ENCODE measurements around the gene NPIPB2.
A peak's percentile ranks its signal among the peaks of the same experiment; 100 is the strongest.
"Not testable (repeated sequence)": the region's sequence is repeated elsewhere in the genome, so short reads cannot be mapped to it uniquely, and the experiment has no call there.

NPIPB2 gene

DNA sequence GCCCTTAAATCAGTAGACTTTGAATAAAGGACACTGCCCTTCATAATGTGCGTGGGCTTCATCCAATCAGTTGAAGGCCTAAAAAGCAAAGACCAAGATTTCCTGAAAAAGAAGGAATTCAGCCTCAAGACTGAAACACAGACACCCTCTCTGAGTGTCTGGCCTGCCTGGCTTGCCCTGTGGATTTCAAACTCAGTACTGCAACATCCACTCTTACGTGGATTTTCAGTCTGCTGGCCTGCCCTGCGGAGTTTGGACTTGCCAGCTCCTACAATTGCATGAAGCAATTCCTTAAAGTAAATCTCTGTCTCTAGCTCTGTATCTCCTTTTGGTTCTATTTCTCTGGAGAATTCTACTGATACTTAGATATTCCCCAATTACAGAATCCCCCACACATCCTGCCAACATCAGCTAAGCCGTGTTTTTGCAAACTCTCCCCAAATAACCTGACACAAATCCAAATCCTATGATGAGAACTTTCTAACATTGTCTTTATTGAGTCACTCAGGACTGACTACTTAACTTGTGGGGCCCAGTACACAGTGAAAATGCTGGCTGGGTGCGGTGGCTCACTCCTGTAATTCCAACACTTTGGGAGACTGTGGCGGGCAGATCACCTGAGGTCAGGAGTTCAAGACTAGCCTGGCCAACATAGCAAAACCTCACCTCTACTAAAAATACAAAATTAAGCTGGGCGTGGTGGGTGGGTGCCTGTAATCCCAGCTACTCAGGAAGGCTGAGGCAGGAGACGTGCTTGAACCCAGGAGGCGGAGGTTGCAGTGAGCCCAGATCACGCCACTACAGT lies 15.9 kb upstream of the NPIPB2 start:
- no peak for DNase-seq

GRCh38 chr16:11956558-11956957 lies 14.7 kb upstream of the NPIPB2 start:
- no peak for DNase-seq

- DNase-seq = no peak
Observed at GRCh38 chr16:11955713-11956123, 13.9 kb upstream of the NPIPB2 start.

DNA sequence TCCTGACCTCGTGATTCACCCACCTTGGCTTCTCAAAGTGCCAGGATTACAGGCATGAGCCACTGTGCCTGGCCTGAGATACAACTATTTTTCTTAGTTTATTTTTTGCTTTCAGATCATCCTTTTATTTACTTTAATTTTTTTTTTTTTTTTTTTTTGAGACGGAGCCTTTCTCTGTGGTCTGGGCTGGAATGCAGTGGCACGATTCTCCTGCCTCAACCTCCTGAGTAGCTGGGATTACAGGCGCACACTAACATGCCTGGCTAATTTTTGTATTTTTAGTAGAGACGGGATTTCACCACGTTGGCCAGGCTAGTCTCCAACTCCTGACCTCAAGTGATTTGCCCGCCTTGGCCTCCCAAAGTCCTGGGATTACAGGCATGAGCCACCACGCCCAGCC lies 11.7 kb upstream of the NPIPB2 start:
- DNase-seq = not testable (repeated sequence)

- no peak for DNase-seq
Observed at GRCh38 chr16:11950388-11950787, 8.5 kb upstream of the NPIPB2 start.

DNA sequence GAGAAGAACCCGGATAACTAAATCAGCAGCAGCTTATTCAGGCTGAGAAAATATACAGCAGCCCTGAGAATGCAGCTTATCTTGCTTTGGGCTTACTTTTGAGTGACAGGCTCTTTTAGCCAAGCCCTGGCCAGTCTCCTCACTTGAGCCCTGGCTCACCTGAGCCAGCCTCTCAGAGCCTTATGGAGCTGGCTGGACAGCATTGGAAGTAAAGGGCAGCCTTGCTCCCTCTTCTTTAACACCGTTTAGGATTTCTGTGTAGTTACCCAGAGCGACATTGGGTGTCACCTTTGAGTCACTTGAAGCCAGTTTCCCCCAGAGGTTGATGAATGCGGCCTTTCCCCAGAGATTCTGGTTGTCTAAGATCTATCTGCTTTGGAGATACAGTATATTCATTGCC lies 7.7 kb upstream of the NPIPB2 start:
- no peak for DNase-seq

DNA sequence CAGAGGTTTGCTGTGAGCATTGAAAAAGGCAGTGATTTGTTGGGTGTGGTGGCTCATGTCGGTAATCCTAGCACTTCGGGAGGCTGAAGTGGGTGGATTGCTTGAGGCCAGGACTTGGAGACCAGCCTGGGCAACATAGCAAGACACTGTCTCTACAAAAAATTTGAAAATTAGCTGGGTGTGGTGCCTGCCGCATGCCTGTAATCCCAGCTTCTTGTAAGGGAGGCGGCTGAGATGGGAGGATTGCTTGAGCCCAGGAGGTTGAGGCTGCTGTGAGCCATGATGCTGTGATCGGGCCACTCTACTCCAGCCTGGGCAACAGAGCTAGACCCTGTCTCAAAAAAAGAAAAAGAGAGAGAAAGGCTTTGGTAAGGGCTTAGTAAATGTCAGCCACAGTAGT lies 7.0 kb upstream of the NPIPB2 start:
- DNase-seq = no peak

- no peak for DNase-seq
Observed at GRCh38 chr16:11946433-11946832, 4.6 kb upstream of the NPIPB2 start.

DNA sequence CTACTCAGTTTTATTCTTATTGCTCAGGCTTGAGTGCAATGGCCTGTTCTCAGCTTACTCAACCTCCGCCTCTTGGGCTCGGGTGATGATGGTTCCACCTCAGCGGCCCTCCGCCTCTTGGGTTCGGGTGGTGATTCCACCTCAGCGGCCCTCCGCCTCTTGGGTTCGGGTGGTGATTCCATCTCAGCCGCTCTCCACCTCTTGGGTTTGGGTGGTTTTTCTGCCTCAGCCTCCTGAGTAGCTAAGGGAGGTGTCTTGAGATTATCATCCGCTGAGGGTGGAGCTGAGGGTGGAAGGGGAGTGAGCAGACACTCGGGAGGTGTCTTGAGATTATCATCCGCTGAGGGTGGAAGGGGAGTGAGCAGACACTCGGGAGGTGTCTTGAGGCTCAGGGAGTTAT lies 14.5 kb downstream of the NPIPB2 start:
- not testable (repeated sequence) for DNase-seq

- not testable (repeated sequence) for DNase-seq
Observed at GRCh38 chr16:11924046-11924445, 17.8 kb downstream of the NPIPB2 start.

- DNase-seq = no peak
Observed at GRCh38 chr16:11916524-11917285, 25.1 kb downstream of the NPIPB2 start.

DNA sequence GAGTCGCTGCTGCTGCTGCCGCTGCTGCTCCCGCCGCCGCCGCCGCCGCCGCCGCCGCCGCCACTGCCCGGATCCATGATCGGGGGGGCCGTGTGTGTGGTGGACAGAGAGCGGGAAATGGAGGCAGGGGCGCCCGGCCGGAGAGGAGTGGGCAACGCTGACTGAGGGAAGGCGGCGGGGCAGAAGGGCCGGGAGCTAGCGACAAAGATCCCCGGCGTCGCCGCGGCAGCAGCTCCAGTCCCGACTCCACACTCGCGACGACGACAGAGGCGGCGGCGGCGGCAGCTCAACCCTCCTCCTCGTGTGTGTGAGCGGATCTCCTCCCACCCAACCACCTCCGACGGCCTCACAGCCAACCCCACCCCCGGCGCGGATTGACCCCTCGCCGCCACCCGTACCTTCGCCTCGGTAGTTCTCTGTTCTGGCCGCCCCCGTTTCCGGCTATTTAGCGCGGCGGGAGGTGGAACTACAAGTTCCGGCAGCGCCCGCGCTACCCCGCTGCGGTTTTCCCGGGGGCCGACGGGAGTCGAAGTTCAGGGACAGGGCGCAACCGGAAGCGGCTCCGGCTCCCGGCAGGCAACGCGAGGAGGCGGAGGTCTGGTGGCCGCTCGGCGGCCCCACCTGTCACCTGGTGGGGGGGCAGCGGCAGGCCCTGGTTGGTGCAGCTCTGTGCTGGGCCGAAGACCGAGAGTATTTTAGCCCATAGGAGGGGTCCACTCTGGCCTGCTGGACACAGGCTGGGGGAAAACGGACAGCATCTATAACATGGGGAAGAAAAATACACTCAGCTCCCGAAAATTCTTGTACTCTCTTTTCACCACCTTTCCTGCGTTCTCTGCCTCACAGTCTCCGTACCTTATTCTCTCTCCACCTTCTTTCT lies 26.0 kb downstream of the NPIPB2 start, which contains the start of gene GSPT1:
TSS of gene GSPT1 (minus strand) at position 313 of the 880 bp plus-strand sequence. CDS start at position 77, 236 bp downstream.
- peak; percentile 100 for DNase-seq

DNA sequence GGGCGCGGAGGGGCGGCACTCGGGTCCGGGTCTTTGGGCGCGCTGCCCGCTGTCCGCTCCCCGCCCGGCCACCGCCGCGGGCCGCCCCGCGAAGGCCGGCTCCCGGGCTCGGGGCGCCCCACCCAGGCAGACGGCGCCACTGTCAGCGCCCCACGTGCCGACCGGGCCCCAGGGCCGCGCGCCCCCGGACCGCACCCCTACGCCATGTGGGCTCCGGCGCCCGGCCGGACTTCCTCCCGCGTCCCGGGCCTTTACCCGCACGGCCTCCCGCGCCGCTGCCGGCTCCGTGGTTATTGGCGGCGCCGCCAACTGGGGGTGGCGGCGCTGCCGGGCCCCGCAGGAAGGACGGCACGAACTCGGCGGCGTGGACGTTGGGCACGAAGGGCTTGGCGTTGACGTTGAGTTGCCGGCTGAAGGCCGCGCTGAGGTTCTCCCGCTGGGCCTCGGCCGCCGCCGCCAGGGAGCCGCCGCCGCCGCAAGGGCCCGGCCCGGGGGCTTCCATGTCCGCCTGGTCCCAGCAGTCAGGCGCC lies 26.7 kb downstream of the NPIPB2 start:
- DNase-seq = peak; percentile 64

DNA sequence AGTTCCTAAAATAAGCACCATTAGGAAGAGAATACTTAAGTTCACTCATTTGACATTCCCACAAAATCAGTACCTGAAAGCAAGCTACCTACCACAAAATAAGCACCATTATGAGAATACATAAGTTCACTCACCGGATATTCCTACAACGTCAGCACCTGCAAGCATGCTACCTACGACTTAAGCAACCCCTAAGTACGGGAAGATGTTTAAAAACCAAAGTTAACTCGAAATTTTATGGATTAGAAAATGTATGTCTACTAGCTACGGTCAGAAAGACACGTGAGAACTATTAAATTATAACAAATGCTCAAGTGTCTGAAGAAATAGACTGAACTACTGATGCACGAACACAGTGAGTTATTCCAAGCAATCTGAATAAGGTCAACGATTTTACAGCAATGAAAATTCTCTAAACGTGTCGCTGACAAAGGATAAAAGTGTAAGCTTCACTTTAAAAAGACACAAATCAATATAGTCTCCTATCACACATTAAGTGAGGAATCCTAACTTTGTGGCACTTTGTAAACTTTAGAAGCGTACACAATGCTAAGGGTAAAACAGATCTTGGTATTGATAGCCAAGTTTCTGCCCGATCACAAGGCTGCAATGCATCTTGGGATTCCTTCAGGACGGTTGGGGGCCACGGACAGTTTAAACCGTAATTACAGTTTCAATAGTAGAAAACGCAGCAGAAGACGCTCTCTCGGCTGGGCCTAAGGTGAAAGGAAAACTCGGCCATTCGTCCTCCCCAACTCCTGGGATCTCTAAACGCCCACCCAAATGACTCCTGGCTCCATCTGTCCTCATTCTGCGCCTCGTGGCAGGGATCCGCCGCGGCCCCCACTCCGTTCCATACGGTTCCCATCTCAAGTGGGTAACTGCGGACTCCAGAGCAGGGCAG lies 27.4 kb downstream of the NPIPB2 start:
- DNase-seq = no peak

GRCh38 chr16:11913425-11914079 lies 28.3 kb downstream of the NPIPB2 start:
- no peak for DNase-seq

- no peak for DNase-seq
Observed at GRCh38 chr16:11909653-11910545, 31.9 kb downstream of the NPIPB2 start.

GRCh38 chr16:11907160-11907970 lies 34.5 kb downstream of the NPIPB2 start:
- no peak for DNase-seq

- no peak for DNase-seq
Observed at GRCh38 chr16:11903906-11904305, 37.9 kb downstream of the NPIPB2 start.

DNA sequence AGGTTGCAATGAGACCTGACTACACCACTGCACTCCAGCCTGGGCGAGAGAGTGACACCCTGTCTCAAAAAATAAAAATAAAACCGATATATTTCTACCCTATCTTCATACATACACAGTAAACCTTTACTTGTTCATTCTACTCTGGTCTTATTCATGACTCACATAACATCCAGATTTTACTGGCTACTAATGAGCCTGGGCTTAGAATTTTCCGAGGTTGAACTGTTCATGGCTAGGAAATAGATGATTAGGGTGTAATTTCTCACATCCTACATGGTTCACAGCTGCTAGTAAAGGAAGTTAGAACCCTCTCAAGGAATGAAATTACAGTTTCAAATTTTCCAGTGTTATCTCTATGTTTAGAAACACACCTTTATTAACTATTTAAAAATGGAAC lies 40.8 kb downstream of the NPIPB2 start:
- DNase-seq = no peak
